ENCODE data around the gene PDCL2. TPM values are rescaled to one million over a fixed set of nuclear protein-coding genes. Genes with fewer than 3 reads are reported as not detected.
A peak's percentile ranks its signal among the peaks of the same experiment; 100 is the strongest.

Gene PDCL2
- total and polyA plus RNA-seq, 2 of the 8 experiments (the other 6 are each of a cell fraction or from before 2014, with no cell fraction given), result not detected

DNA sequence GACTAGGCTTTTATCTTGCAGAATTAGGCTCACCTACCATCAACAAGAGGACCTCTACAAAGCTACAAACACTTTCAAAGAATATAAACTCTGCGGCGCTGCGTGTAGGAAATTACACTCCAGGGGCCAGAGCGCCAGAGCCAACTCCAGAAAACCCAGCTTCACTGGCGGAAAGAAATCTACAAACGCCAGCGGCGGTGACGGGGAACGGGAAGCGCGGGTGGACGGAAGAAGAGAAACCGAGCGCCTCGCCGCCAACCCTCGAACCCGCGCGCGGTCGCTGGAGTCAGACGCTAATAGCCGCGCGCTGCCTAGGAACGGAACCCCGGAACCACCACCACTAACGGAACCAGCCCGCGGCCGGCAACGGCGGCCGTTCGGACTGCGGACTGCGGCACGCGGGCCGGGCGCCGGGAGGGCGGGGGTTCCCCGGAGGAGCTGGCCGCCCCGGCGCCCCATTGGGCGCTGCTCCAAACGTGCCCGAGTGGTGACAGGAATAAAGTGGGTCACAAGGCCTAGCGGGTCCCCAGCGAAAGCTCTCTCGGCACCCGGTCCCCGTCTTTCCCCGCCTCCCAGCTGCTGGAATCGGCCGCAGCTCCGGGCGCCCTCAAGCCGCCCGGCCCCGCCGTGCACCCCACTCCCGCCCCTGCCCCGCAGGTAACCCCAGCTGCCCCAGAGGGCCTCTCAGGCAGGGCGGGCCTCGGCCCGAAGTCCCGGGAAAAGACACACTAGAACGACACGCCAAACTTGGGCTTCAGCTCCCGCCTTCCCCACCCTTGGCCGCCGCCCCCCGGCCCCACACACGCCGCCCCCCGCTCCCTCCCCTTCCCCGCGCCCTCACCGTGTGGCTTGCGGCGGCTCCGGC is 46.2 kb downstream of the PDCL2 start:
- H2BK12ac ChIP-seq (ENCODE audit: low read depth, low read length), result no peak overlapping the region
- peaks cover 0 to 46% of the 10 kb centered on the region in 2 experiments; a peak in 3 of 4 replicates for H3K79me2 ChIP-seq (ENCODE audit: control insufficient read depth in 1 of 2, insufficient read depth in 2 of 2, low read length in 2 of 2)
- no peak overlapping the region for H3K4ac ChIP-seq (replicated peaks; ENCODE audit: insufficient read length, low read depth, low read length)
- H2BK15ac ChIP-seq (ENCODE audit: low read length), result no peak overlapping the region
- no peak overlapping the region for H4K91ac ChIP-seq (replicated peaks; ENCODE audit: insufficient read length, low read length)
- peak overlapping the region; percentile 64 for H3K4me2 ChIP-seq (ENCODE audit: insufficient read depth in 1 of 2, low read depth in 2 of 2, low read length in 2 of 2)
- H2AFZ ChIP-seq (ENCODE audit: low read length), result peak overlapping the region; percentile 20; the same call in 1 of the 2 replicates
- no peak overlapping the region for H3K14ac ChIP-seq (ENCODE audit: insufficient read length)
- no peak overlapping the region for H3K23ac ChIP-seq (ENCODE audit: insufficient read length)
- peak overlapping the region; percentile 63 for H2BK5ac ChIP-seq (ENCODE audit: low read depth, low read length)
- H3K18ac ChIP-seq (ENCODE audit: extremely low read depth, low read length), result peak overlapping the region; percentile 35; the same call in 1 of the 2 replicates
- WGBS, 2 experiments (ENCODE audit: extremely low coverage in 1 of 2, insufficient coverage in 1 of 2, insufficient read length in 1 of 2, insufficient replicate concordance in 2 of 2, low coverage in 1 of 2, low lambda C conversion rate in 2 of 2, missing lambda C conversion rate in 1 of 2), result 2% methylated on average over 36 of the region's 87 CpGs; no CpG with 5 or more reads in 1 of the 2 experiments
- H3K23me2 ChIP-seq (ENCODE audit: low read depth, low read length), result peaks cover 5% of the 10 kb centered on the region; the same call in 1 of the 2 replicates
- H3K9ac ChIP-seq (replicated peaks in 1 of 4; ENCODE audit: extremely low read depth in 1 of 4, low read depth in 3 of 4, low read length in 3 of 4), result peak overlapping the region; percentile 31 to 84 (median 62); a peak in 6 of 7 replicates
- no peak overlapping the region for H2BK120ac ChIP-seq (replicated peaks; ENCODE audit: low read depth, low read length)
- peaks cover 0 to 2% of the 10 kb centered on the region in 2 experiments for H4K20me1 ChIP-seq (replicated peaks in 1 of 2; ENCODE audit: control insufficient read depth in 1 of 2, insufficient read depth in 2 of 2, low read length in 2 of 2)
- H3K27ac ChIP-seq (ENCODE audit: low read depth, low read length), result peak overlapping the region; percentile 56; the same call in 1 of the 2 replicates
- H2BK20ac ChIP-seq (ENCODE audit: low read length), result no peak overlapping the region
- H4K5ac ChIP-seq (ENCODE audit: insufficient read length, low read depth, low read length), result peak overlapping the region; percentile 78
- H3K9me3 ChIP-seq (ENCODE audit: insufficient read depth in 2 of 2, low read depth in 1 of 2, low read length in 1 of 2), result no peaks in the 10 kb centered on the region
- ChIA-PET POLR2A (ENCODE audit: partially characterized antibody) (interaction anchor here (0.8 to 1.5 kb wide), 7 partner anchors 12 to 145 kb away, joined by 3 to 5 read pairs (median 3); no protein-coding TSS in a partner anchor), CTCF (ENCODE audit: partially characterized antibody) (interaction anchor here (0.6 to 0.9 kb wide), 3 partner anchors 128 to 387 kb away, joined by 3 read pairs; no protein-coding TSS in a partner anchor)
- H3K4me1 ChIP-seq (replicated peaks in 1 of 4; ENCODE audit: control insufficient read depth in 3 of 4, insufficient read depth in 4 of 4, low read length in 3 of 4), result peaks cover 6 to 10% (median 8%) of the 10 kb centered on the region in 4 experiments; a peak in 5 of 7 replicates
- no peaks in the 10 kb centered on the region for H3K36me3 ChIP-seq (ENCODE audit: control insufficient read depth in 2 of 4, insufficient read depth in 4 of 4, low read length in 3 of 4)
- H2AK5ac ChIP-seq (ENCODE audit: low read depth, low read length), result no peak overlapping the region
- H3K4me3 ChIP-seq (ENCODE audit: extremely low read depth in 1 of 4, insufficient read depth in 2 of 4, low read depth in 3 of 4, low read length in 4 of 4), result peak overlapping the region; percentile 66 to 92 (median 76)
- no peaks in the 10 kb centered on the region for H3K79me1 ChIP-seq (ENCODE audit: low read depth, low read length)
- peak overlapping the region; percentile 93; the same call in 1 of the 2 replicates for H4K8ac ChIP-seq (ENCODE audit: extremely low read depth, insufficient read depth, low read length)
- H3K27me3 ChIP-seq (replicated peaks in 1 of 4; ENCODE audit: control insufficient read depth in 3 of 4, extremely low read depth in 1 of 4, insufficient read depth in 3 of 4, low read length in 3 of 4), result no peaks in the 10 kb centered on the region
- FAIRE-seq (no peak), DNase-seq (ENCODE audit: low read depth in 1 of 2, low spot score in 2 of 2) (peak in 1 of 2 experiments; percentile 82)
- peak overlapping the region; percentile 56 for H3K56ac ChIP-seq (replicated peaks; ENCODE audit: insufficient read length, low read depth, low read length)
- TF ChIP-seq SIN3A (conservative IDR thresholded peaks at IDR 0.05 in 1 of 2, IDR thresholded peaks at IDR 0.05 in 1 of 2; ENCODE audit: low read depth in 1 of 2, low read length in 2 of 2) (peak; percentile 10 to 56; a peak in 2 of 4 replicates), PHF8 (conservative IDR thresholded peaks at IDR 0.05; ENCODE audit: low read depth, low read length) (no peak; the same call in 1 of the 2 replicates), SRF (IDR thresholded peaks at IDR 0.05; ENCODE audit: low read depth, low read length) (no peak), CREB1 (IDR thresholded peaks at IDR 0.05) (peak; percentile 65), RBBP5 (IDR thresholded peaks at IDR 0.05; ENCODE audit: borderline replicate concordance, low read depth, low read length) (peak; percentile 96), TEAD4 (IDR thresholded peaks at IDR 0.05; ENCODE audit: low read depth, low read length) (0 out of 2 replicates have a peak, but pooled peaks have one; percentile 10), CBX5 (IDR thresholded peaks at IDR 0.05; ENCODE audit: low read depth, low read length) (no peak), KDM4A (IDR thresholded peaks at IDR 0.05; ENCODE audit: low read depth, low read length, severe bottlenecking) (peak; percentile 68)
- TF ChIP-seq, protein P1, sequence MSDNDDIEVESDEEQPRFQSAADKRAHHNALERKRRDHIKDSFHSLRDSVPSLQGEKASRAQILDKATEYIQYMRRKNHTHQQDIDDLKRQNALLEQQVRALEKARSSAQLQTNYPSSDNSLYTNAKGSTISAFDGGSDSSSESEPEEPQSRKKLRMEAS (IDR thresholded peaks at IDR 0.05), result peak; percentile 33; the same call in 1 of the 2 replicates

Data from H1 (cell line).